Right hindlimb (tissue), 1 donor: ENCODE measurements around the gene USE1.

ENCODE experiments used
- DNase-seq: peaks from one replicate; pipeline ENCODE4 v3.0.0-alpha.2; 2018

The USE1 gene

GRCh38 chr19:17237747-17238706, 22.9 kb downstream of the USE1 start:
- DNase-seq, result no peak

GRCh38 chr19:17240062-17240752, 25.1 kb downstream of the USE1 start:
- no peak for DNase-seq

GRCh38 chr19:17240826-17241399, 25.8 kb downstream of the USE1 start:
- DNase-seq, result no peak

GRCh38 chr19:17242431-17243208, 27.5 kb downstream of the USE1 start:
- no peak for DNase-seq

GRCh38 chr19:17243211-17243829, 28.2 kb downstream of the USE1 start:
- no peak for DNase-seq

- peak; percentile 48 for DNase-seq
These were observed 28.9 kb downstream of the USE1 start for GRCh38 chr19:17243830-17244617.

DNA sequence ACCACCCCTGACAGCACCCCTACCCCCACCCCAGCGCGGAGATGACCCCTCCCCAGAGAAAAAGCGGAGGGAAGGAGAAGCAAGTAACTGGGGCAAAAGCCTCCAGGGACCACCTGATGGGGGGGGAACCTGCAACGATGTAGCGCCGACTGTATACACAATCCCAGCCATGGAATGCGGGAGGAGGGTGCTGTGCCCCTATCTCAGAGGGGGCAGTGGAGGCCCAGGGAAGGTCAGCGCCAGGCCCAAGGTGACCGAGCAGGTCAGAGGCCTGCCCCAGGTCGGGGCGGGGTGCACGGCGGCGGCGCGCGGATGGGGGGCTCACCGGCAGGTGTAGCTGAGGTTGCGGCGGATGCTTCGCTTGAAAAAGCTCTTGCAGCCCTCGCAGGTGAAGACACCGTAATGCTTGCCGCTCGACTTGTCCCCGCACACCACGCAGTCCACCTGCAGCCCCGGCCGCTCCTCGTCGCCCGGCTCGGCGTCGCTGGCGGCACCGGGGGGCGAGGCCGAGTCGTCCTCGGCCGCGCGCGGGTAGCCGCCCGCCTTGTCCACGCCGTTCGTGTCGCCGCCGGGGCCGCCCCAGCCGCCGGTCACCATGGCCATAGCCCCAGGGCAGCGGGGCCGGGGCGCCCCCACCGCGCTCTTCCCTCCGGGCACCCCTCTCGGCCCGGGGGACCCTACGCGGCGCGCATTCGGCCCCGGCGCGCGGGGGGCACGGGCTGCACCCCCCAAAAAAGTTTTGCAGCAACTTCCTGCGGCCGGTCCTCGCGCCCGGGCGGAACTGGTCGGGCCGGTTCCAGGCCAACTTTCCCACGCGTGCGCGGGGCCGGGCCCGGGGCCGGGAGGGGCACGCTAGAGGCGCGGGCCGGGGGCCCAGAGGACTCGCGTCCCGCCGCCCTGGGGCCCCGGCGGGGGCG, 29.7 kb downstream of the USE1 start:
- DNase-seq, result no peak

GRCh38 chr19:17245535-17245984, 30.4 kb downstream of the USE1 start, which contains the start of gene NR2F6:
TSS of gene NR2F6 (minus strand) at chr19:17245919. CDS start at chr19:17245220, 699 bp downstream.
- DNase-seq, result no peak

DNA sequence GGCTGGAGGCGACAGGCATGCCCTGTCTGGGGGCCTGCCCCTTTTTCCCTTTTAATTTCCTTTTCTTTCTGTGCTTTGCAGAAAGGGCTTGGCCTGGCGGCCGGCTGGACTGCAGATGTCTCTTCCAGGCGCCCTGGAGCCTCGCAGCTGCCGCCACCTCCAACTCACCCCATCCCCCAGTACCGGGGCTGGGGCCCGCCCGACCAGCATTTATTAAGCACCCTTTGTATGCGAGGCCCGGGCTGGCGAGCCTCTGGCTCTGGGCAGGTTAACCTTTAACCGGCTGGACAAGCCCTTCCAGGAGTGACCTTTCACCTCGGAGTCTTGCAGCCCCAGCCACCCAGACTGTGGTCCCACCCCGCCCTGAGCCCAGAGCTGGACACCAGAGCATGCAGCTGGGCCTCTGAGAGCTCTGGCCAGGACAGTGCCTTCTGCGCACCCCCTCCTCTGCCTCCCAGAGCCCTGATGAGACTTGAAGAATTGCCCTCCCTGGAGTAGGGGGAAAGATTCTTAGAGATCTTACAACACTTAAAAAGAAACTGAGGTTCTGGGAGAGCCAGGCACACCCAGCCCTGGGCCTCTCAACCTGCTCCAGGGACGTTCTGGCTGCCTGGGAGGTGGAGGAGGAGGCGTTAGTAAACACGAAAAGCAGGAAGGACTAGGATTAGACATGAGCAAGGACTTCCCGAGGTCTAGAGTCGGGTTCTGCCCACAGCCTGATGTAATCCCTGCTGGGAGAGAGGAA, 31.7 kb downstream of the USE1 start:
- DNase-seq, result peak; percentile 79

DNA sequence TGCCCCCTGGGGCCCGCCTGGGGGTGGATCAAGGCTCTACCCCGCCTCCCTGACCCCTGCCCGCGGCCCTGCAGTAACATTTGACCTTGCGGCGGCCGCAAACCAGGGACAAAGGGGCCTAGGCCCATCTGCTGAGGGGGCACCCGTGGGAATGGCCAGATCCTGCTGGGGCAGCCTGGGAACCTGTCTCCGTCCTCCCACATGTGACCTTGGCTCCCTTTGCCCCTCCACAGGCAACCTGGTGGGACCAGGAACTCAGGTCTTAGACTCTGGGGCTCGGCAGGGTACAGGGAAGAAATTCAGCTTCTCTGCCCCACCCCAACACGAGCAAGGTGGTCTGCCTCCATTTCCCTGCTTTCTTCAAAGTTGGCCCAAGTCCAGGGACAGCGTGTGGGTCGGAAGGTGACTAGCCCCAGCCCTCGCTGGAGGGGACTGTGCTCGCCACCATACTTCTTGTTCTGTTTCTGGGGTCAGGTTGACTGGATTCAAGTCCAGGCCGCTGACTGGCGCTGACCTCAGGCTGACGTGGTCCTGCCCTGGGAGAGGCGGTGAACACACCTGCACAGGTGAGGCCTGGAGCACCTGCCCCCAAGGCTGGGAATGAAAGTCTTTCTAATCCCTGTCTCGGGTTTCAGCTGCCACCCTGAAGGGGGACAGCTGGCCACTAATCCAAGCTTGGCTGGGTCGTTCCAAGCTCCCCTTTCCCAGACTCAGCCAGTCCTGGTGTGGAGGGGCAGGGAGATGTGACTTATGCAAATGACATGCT, 33.0 kb downstream of the USE1 start:
- DNase-seq, result no peak

GRCh38 chr19:17249887-17250548, 34.9 kb downstream of the USE1 start:
- DNase-seq, result no peak

GRCh38 chr19:17254636-17255035, 39.5 kb downstream of the USE1 start:
- no peak for DNase-seq

DNA sequence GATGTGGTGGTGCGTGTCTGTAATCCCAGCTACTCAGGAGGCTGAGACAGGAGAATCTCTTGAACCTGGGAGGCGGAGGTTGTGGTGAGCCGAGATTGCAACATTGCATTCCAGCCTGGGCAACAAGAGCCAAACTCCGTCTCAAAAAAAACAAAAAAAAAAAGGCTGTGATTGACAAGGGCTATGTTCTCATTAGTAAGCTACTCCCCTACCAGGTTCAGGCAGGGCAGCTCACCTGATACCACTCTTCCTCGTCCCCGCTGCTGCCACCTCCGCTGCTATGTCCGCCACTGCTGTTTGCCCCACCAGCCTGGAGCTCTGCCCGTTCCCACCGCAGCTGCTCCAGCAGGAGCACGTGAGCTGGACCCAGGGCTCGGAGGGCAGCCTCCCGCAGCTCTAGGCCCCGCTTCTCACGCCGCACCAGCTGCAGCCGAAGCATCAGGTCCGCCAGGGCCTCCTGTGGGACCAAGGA, 40.0 kb downstream of the USE1 start:
- DNase-seq, result no peak

- no peak for DNase-seq
These were observed 41.0 kb downstream of the USE1 start for GRCh38 chr19:17256130-17256529.

GRCh38 chr19:17259118-17259780, 44.1 kb downstream of the USE1 start:
- no peak for DNase-seq

DNA sequence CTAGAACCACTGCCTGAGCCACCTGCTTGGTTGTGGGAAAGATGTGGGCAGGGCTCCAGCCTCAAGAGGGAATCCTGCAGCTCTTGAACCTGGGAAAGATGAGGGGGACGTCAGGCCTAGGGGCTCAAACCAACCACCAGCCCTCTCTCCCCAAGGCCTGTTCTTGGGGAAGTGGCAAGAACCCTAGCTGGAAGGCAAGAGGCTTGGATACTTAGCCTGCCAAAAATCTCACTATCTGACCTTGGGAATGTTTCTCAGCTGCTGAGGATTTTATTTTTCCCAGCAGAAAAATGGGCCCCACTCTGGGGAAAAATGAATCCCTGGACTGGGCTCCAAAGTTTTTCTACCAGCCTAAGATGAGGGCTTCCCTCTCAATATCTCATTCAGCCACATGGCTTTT, 44.8 kb downstream of the USE1 start:
- DNase-seq, result no peak

DNA sequence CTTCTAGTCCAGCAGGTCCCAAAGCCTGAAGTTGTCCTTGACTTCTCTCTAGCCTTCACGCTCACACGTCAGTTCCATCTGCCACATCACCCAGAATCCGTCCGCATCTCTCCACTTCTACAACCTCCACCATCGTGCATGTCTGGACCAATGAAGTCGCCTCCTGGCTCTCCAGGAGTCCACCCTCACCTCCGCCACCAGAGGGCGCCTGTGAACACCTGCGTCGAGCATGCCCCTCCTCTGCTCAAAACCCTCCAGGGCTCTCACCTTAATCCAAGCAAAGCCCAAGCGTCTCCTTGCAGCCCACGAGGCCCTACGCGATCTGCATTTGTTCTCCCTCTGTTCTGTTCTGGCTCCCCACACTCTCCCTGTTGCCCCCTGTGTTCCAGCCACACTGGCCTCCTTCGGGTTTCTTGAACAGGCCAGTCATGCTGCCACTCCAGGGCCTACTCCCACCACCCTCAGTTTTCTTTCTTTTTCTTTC, 45.7 kb downstream of the USE1 start:
- peak; percentile 54 for DNase-seq
